GM18868 (cell line): ENCODE measurements around the gene SH2B2.
"Not testable (repeated sequence)": the region's sequence is repeated elsewhere in the genome, so short reads cannot be mapped to it uniquely, and the experiment has no call there.

Source experiments
- ATAC-seq: cut with Tn5 transposase; IDR thresholded peaks from one replicate; pipeline ENCODE4 v1.9.1; 2021; ENCODE audit warnings: mild to moderate bottlenecking, moderate library complexity; ENCODE audit not compliant: unreplicated experiment

Gene SH2B2

DNA sequence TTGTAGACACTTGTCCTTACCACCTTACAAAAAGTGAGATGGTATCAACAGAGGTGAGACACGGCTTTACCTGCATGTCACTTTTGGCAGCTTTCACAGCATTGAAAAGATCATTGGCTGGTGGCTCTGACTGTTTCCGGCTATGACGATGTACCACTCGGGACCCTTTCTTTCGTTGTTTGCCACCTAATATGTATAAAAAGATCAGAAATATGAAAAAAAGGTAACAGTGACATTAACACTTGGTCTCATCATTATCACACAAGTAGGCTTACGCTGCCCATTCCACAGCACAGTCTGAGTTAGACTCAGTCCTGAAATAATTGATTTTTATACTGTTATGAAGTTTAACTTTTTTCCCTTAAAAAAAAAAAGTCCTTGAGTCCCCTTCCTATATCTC, 40.5 kb downstream of the SH2B2 start:
- not testable (repeated sequence) for ATAC-seq

DNA sequence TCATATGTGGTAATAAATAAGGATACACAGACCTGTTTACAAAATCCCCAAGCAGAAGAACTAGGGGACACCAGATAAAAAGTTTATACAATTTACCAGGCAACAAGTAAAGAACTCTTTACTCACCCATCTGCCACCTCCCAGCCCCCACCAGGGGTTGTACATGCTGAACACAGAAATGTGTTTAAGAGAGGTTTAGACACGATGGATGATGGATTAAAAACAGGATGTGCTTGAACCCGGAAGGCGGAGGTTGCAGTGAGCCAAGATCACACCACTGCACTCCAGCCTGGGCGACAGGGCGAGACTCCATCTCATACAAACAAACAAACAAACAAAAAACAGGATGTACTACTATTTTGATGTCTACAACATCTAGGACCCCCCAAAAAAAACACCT, 42.2 kb downstream of the SH2B2 start:
- ATAC-seq: not testable (repeated sequence)

DNA sequence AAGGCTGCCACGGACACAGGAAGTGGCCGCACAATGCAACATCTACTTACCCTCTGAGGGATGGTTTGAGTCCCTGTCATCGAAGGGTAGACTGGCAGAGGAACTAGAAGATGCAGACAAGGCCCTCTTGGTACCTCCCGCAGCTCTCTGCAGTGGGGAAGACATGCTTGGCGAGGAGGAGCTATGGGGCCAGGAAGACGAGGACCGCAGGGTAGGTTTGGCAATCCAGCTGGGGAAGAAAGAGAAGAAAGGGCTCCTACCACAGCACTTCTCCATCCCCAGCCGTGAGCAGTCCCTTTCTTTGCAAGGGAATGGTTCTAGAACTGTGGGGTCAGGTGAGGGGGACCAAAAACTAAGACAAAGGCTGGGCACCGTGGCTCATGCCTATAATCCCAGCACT, 42.7 kb downstream of the SH2B2 start:
- ATAC-seq: not testable (repeated sequence)

DNA sequence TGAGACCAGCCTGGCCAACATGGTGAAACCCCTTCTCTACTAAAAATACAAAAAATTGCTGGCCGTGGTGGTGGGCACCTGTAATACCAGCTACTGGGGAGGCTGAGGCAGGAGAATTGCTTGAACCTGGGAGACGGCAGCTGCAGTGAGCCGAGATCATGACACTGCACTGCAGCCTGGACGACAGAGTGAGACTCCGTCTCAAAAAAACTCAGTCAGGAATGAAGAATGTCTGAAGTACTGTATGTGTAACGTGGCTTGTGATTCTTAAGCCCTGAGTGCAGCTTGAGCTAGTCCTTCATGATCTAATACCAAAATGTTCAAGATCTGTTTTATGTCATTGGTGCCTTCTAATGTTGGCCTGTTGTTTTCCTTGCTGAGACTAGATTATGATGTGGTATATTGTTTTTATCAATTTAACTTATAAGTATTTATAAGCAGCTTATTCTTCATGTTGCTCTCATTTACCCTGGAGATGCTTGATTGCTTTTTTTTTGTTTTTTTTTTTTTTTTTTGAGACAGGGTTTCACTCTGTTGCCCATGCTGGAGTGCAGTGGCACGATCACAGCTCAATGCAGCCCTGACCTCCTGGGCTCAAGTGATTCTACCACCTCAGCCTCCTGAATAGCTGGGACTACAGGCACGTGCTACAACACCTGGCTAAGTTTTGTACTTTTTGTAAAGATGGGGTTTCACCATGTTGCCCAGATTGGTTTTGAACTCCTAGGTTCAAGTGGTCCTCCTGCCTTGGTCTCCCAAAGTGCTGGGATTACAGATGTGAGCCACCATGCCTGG, 44.2 kb downstream of the SH2B2 start:
- ATAC-seq: not testable (repeated sequence)

DNA sequence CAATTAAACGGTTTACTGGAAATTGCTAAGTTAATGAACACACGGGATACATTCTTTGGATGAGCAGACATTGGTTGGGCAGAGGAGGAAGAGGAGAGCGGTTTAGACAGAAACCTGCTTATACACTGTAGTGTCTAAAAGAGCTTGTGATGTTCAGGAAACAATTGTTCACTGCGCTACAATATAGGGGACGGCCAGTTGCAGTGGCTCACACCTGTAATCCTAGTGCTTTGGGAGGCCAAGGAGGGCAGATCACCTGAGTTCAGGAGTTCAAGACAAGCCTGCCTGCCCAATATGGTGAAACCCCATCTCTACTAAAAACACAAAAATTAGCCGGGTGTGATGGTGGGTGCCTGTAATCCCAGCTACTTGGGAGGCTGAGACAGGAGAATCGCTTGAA, 48.9 kb downstream of the SH2B2 start:
- not testable (repeated sequence) for ATAC-seq

DNA sequence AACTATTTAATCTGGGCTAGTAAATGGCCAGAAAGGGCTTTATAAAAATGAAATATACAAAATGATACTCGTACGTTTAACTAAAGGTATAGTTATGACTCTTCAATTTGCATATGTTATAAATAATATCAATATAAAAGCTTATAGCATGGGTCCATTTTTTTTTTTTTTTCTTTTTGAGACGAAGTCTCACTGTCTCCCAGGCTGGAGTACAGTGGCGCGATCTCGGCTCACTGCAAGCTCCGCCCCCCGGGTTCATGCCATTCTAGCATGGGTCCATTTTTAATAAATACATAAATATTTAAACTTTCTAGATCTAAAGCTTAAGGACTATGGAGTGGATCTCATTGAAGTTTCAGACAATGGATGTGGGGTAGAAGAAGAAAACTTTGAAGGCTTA, 50.3 kb downstream of the SH2B2 start:
- not testable (repeated sequence) for ATAC-seq

DNA sequence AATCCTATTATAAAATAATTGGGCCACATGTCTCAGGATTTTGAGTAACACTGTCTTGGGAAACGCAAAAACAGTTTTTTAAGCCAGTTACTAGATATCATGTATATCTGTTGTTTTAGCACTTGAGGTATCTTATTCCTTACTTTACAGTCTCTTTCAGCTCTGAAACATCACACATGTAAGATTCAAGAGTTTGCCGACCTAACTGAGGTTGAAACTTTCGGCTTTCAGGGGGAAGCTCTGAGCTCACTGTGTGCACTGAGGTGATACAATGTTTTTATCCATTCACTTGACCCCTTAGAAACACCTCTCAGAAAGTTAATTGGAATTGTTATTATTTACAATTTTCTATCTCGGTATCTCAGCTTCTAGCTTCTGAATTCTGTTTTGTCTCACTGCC, 50.8 kb downstream of the SH2B2 start:
- not testable (repeated sequence) for ATAC-seq

DNA sequence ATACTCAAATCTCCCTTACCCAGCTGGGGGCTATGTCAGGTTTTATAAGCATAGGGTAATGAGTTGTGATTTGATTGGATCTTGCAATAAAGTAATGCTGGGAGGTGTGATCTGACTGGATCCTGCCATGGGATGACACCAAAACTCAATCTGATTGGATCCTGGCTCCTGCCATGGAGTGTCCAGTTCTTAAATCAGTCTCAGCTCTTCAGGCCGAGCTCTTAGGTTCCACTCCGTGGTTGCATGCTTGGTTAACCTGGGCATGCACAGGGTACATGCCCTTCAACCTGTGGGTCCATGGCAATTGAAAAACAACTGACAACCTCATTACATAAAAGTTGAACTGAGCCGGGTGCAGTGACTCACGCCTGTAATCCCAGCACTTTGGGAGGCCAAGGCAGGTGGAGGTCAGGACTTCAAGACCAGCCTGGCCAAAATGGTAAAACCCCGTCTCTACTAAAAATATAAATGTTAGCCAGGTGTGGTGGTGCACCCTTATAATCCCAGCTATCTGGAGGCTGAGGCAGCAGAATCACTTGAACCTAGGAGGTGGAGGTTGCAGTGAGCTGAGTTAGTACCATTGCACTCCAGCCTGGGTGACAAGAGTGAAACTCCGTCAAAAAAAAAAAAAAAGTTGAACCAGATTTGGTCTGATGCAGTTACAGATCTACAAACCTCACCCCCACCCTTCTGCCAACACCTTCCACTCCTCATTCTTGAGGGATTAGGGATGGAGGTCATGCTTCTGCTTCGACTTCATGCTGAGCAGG, 54.1 kb downstream of the SH2B2 start:
- not testable (repeated sequence) for ATAC-seq

DNA sequence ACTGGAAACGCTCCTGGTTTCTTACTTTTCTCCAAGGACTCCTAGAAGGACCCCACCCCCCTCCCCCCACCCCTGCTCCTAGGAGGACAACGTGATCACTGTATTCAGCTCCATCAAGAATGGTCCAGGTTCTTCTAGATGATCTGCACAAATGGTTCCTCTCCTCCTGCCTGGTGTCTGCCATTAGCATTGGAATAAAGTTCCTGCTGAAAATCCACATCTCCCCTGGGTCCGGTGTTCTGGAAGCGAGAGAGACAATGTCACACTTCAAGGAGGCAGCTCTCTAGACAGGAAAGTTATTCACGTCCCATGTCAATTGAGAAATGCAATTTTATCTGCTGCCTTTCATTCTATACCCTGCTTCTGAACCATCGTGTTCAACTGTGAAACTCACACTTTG, 60.3 kb downstream of the SH2B2 start:
- ATAC-seq: not testable (repeated sequence)

DNA sequence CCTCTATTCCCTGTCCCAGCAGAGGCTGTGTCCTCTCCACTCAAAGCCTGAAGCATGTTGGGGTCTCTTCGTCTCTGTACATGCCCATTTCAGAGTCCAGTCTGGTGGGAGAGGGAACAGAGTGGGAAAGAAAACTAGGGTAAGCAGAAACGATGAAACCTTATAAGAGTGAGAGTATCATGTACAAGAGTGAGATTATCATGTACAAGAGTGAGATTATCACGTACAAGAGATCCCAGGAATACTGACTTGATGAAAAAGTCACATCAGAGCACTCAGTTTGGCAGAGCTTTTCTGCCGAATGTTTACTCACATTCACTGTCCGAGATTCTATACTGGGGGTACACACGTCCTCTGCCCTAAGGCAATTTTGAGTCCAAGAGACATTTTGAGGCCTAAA, 69.7 kb downstream of the SH2B2 start, which contains the start of gene SPDYE6:
Gene SPDYE6, minus strand, starts transcription at position 101 of the 400 bp plus-strand sequence. CDS start 421 bp downstream, outside the sequence.
- ATAC-seq: not testable (repeated sequence)

DNA sequence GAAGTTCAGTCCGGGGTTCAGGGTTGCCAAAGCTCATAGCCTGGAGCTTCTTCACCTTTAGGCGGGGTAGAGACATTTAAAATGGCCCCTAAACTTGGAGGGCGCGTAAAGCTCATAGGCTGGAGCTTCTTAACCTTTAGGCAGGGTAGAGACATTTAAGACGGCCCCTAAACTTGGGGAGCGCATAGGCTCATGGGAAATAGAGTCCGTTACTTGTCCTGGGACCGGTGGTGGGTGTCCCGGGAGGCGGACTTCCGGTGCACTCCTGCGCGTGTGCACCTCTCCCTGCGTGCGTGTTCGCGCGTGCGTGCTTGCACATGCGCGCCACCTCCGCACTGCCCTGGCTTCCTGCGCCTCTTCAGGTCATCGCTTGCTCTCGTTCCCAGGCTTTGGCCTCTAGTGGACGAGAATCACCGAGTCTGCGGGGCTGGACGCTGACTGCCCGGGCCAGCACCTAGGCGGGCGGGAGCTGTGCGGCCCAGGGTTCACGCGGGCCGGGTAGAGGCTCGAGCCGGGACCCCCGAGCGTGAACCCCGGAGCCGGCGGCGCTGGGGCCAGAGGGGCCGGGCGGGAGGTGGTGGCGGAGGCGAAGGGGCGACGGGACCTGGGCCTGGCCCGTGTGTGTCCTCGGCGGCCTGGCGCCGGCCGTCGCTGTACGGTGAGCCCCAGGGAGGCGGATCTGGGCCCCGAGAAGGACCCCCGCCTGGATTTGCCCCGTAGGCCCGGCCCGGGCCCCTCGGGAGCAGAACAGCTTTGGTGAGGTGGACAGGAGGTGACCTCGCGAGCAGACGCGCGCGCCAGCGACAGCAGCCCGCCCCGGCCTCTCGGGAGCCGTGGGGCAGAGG, 77.1 kb downstream of the SH2B2 start:
- ATAC-seq: peak; percentile 99

DNA sequence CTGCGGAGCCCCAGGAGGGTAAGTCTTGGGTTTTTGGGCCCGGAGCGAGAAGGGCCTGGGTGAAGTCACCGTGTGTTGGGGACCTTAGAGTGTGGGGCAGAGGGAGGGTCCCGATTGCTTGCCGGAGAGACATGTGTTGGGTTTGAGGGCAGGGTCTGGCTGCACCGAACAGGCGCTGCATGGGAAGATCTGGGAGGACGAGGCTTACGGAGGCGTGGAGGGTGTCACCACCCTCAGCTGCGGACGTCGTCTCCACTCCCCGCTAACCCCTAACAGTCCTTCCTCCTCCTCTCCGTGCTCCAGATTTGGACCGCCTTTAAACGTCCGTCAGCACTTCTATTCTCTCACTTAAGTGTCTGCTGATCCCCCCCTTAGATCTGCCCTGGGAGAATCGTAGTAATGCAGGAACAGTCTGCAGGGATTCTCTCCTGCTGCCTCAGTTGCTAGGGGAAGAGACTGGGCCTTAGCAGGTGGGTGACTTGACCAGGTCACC, 77.8 kb downstream of the SH2B2 start:
- ATAC-seq: not testable (repeated sequence)

DNA sequence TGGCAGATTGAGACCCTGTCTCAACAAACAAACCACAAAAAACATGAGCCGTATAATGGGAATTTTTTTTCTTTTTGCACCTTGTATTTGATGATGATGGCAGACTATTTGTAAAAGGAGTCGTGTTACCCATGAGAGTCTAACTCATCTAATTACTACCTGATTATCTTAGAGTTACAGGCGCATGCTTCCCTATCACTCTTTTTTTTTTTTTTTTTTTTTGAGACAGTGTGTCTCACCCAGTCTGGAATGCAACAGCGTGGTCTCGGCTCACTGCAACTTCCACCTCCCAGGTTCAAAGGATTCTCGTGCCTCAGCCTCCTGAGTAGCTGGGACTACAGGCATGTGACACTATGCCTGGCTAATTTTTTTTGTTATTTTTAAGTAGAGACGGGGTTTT, 78.7 kb downstream of the SH2B2 start:
- ATAC-seq: not testable (repeated sequence)

DNA sequence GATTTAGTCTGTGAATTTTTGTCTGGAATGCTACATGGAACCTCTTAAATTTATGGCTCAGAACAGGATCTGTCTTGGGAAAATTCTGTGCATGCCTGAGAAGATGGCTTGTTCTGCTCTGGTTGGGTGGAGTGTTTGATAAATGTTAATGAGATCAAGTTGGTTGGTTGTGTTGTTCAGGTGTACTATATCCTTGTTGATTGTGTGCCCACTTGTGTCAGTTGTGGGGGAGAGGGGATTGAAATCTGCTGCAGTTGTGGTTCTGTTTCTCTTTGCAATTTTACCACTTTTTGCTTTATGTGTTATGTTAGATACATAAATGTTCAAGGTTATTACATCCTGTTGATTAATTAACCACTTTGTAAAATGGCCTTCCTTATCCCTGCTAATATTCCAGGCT, 83.4 kb downstream of the SH2B2 start:
- ATAC-seq: not testable (repeated sequence)
